Activated T-cell treated with anti-CD3 and anti-CD28 coated beads for 24 hours (primary cell): ENCODE measurements around the gene USP47.
"Not testable (repeated sequence)": the region's sequence is repeated elsewhere in the genome, so short reads cannot be mapped to it uniquely, and the experiment has no call there.

ENCODE experiments used
- DNase-seq: peaks from one replicate; pipeline ENCODE4 v3.0.0-alpha.2; 2020; ENCODE audit warnings: low read depth

The USP47 gene

GRCh38 chr11:11831406-11831805 is 10.4 kb upstream of the USP47 start:
- DNase-seq: not testable (repeated sequence)

GRCh38 chr11:11836676-11837231 is 5.0 kb upstream of the USP47 start:
- no peak for DNase-seq

- no peak for DNase-seq
These were observed 2.1 kb upstream of the USP47 start for GRCh38 chr11:11839718-11840117.

- DNase-seq: no peak
These were observed 553 bp upstream of the USP47 start for GRCh38 chr11:11841116-11841722.

- DNase-seq: peak; percentile 54
These were observed 743 bp downstream of the USP47 start for GRCh38 chr11:11842421-11843008.

- no peak for DNase-seq
These were observed 1.4 kb downstream of the USP47 start for GRCh38 chr11:11843211-11843621.

- no peak for DNase-seq
These were observed 1.9 kb downstream of the USP47 start for GRCh38 chr11:11843642-11844041.

GRCh38 chr11:11844272-11844671 is 2.5 kb downstream of the USP47 start:
- DNase-seq: no peak

- no peak for DNase-seq
These were observed 3.3 kb downstream of the USP47 start for GRCh38 chr11:11845071-11845470.

- DNase-seq: no peak
These were observed 3.8 kb downstream of the USP47 start for GRCh38 chr11:11845551-11845950.

GRCh38 chr11:11847082-11847481 is 5.3 kb downstream of the USP47 start:
- no peak for DNase-seq

GRCh38 chr11:11848891-11849746 is 7.3 kb downstream of the USP47 start:
- DNase-seq: peak; percentile 50

- DNase-seq: no peak
These were observed 8.9 kb downstream of the USP47 start for GRCh38 chr11:11850668-11851067.

- no peak for DNase-seq
These were observed 14.9 kb downstream of the USP47 start for GRCh38 chr11:11856638-11857037.

- no peak for DNase-seq
These were observed 16.0 kb downstream of the USP47 start for GRCh38 chr11:11857769-11858168.

GRCh38 chr11:11858676-11859075 is 16.9 kb downstream of the USP47 start:
- DNase-seq: no peak

GRCh38 chr11:11860103-11860979 is 18.6 kb downstream of the USP47 start:
- DNase-seq: no peak

GRCh38 chr11:11862999-11863398 is 21.2 kb downstream of the USP47 start:
- no peak for DNase-seq

GRCh38 chr11:11864332-11864731 is 22.6 kb downstream of the USP47 start:
- DNase-seq: no peak

- DNase-seq: no peak
These were observed 23.0 kb downstream of the USP47 start for GRCh38 chr11:11864803-11865202.

GRCh38 chr11:11865449-11865848 is 23.7 kb downstream of the USP47 start:
- DNase-seq: no peak

GRCh38 chr11:11866203-11866602 is 24.4 kb downstream of the USP47 start:
- DNase-seq: no peak
